Suprapubic skin (tissue), 4 donors: ENCODE data around the gene VAV2. TPM values are rescaled to one million over a fixed set of nuclear protein-coding genes. Genes with fewer than 3 reads are reported as not detected.
A peak's percentile ranks its signal among the peaks of the same experiment; 100 is the strongest.

Experiments
- DNase-seq, 2 donors: peaks; one replicate each; pipeline ENCODE4 v3.0.0-alpha.2; 2019; ENCODE audit warnings: low spot score in 2 of 2
- H3K27ac ChIP-seq: fragments of 200-600 bp; sonication (generic); one replicate; pipeline ENCODE4 v1.5.1; 2019
- H3K27me3 ChIP-seq: fragments of 200-600 bp; sonication (generic); one replicate; pipeline ENCODE4 v1.5.1; 2019
- H3K36me3 ChIP-seq: fragments of 200-600 bp; sonication (generic); one replicate; pipeline ENCODE4 v1.5.1; 2019
- H3K4me1 ChIP-seq: fragments of 200-600 bp; sonication (generic); one replicate; pipeline ENCODE4 v1.5.1; 2019
- H3K4me3 ChIP-seq: fragments of 200-600 bp; sonication (generic); one replicate; pipeline ENCODE4 v1.5.1; 2019; ENCODE audit warnings: mild to moderate bottlenecking
- H3K9me3 ChIP-seq: fragments of 200-600 bp; sonication (generic); one replicate; pipeline ENCODE4 v1.5.1; 2019
- EP300 ChIP-seq: sonication (generic); formaldehyde crosslinking; IDR thresholded peaks from one replicate; pipeline ENCODE4 v1.6.1; 2017; ENCODE audit warnings: antibody characterized with exemption
- POLR2A ChIP-seq, 2 donors: fragments of 450-650 bp; IDR thresholded peaks; one replicate each; pipeline ENCODE4 v1.6.1; 2017; ENCODE audit warnings: antibody characterized with exemption in 2 of 2, mild to moderate bottlenecking in 2 of 2, moderate library complexity in 2 of 2
- POLR2AphosphoS5 ChIP-seq, 3 donors: sonication (generic); formaldehyde crosslinking; IDR thresholded peaks; one replicate each; pipeline ENCODE4 v1.6.1; 2017; ENCODE audit warnings: antibody characterized with exemption in 3 of 3
- WGBS: methylation state at CpG from one replicate; pipeline ENCODE4 v1.1.5; 2018; 5-methylcytosine and 5-hydroxymethylcytosine counted together
- total RNA-seq, 4 donors: library from RNA; depleted of rRNA; stranded (reverse); fragments of >200 nt; gene quantifications; one replicate each; pipeline ENCODE4 v1.1.0, GENCODE V29; 2016
- TF ChIP-seq, protein P1 (sequence below), 2 donors: fragments of 200-600 bp in 1 of 2; fragments of 450-650 bp in 1 of 2; sonication (generic) in 1 of 2; IDR thresholded peaks; one replicate each; pipeline ENCODE4 v1.5.1; 2016 to 2019; ENCODE audit warnings: antibody characterized with exemption in 2 of 2, mild to moderate bottlenecking in 1 of 2, moderate library complexity in 1 of 2

The VAV2 gene
- total RNA-seq, 4 donors from 2014 or later = 5.2 to 10.3 (median 6.4) TPM

DNA sequence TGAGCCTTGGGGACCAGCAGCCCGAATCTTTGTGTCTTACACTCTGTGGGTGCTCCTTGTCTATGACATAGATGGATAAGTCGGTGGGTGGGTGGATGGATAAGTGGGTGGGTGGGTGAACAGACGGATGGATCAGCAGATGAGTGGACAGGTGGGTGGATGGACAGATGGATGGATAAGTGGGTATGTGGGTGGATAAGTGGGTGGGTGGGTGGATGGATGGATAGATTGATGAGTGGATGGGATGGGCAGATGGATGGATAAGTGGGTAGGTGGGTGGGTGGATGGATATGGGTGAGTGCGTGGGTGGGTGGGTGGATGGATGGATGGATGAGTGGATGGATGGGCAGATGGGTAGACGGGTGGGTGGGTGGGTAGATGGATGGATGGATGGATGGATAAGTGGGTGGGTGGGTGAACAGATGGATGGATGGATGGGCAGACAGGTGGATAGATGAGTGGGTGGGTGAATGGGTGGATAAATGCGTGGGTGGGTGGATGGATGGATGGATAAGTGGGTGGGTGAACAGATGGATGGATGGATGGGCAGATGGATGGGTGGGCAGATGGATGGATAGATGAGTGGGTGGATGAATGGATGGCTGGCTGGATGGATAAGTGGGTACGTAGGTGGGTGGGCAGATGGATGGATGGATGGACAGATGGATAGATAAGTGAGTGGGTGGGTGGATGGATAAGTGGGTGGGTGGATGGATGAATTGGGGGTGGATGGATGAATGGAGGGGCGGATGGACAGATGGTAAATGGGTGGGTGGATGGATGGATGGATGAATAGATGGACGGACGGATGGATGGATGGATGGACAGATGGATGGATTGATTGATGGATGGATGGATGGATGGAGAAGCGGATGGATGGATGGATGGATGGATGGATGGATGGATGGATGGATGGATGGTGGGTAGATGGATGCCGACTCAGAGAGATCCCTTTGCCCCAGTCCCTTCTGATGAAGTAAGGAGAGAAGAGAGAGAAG is 121.2 kb downstream of the VAV2 start:
- WGBS = 92% methylated on average over 12 of the region's 12 CpGs
- Histone ChIP-seq H3K9me3 (no peaks in the 10 kb centered on the region), H3K4me1 (peaks cover 35% of the 10 kb centered on the region), H3K4me3 (no peak overlapping the region), H3K27ac (no peak overlapping the region), H3K36me3 (no peaks in the 10 kb centered on the region), H3K27me3 (no peaks in the 10 kb centered on the region)
- TF ChIP-seq EP300 (no peak), POLR2A (IDR thresholded peaks at IDR 0.05) (no peak), POLR2AphosphoS5 (IDR thresholded peaks at IDR 0.05) (no peak)
- TF ChIP-seq, protein P1, sequence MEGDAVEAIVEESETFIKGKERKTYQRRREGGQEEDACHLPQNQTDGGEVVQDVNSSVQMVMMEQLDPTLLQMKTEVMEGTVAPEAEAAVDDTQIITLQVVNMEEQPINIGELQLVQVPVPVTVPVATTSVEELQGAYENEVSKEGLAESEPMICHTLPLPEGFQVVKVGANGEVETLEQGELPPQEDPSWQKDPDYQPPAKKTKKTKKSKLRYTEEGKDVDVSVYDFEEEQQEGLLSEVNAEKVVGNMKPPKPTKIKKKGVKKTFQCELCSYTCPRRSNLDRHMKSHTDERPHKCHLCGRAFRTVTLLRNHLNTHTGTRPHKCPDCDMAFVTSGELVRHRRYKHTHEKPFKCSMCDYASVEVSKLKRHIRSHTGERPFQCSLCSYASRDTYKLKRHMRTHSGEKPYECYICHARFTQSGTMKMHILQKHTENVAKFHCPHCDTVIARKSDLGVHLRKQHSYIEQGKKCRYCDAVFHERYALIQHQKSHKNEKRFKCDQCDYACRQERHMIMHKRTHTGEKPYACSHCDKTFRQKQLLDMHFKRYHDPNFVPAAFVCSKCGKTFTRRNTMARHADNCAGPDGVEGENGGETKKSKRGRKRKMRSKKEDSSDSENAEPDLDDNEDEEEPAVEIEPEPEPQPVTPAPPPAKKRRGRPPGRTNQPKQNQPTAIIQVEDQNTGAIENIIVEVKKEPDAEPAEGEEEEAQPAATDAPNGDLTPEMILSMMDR (IDR thresholded peaks at IDR 0.05) = no peak
- DNase-seq = no peak

DNA sequence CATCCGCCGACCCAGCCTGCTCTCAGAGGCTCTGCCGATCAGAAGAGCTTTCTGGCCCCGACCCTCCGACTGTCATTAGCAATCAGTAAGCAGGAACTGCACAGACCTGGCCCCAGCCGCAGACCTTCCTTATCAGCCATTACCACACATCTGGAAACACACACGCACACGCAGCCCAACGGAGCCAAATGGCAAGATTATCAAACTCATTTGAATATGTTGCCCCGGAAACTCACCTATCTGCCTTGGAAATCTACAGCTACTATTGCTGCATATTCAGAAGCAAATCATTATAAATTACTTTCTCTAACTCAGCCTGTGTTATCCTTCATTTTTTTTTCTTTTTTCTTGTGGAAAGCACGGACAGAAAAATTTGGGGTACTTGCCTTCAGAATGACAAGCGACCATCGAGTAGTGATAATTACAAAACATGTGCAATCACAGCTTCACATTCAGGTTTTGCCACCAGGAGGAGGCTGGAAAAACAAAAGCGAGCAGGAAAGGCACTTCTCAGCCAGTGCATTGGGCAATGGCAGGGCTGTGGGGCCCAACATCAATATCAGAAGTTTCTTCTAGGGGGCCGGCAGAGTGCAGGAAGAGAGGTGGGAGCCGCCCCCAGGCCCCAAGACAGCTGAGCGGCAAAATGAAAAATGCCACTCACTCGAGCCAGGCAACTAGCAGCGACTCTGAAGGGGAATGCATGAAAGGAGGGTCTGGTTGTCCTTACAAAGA is 122.3 kb downstream of the VAV2 start:
- no peak overlapping the region for H3K27ac ChIP-seq
- TF ChIP-seq POLR2AphosphoS5 (IDR thresholded peaks at IDR 0.05) = no peak
- TF ChIP-seq POLR2A (IDR thresholded peaks at IDR 0.05) = no peak
- TF ChIP-seq EP300 = no peak
- H3K27me3 ChIP-seq = no peaks in the 10 kb centered on the region
- H3K9me3 ChIP-seq = no peaks in the 10 kb centered on the region
- H3K4me1 ChIP-seq = peaks cover 27% of the 10 kb centered on the region
- no peak for DNase-seq
- WGBS = 41% methylated on average over 19 of the region's 19 CpGs
- H3K36me3 ChIP-seq = no peaks in the 10 kb centered on the region
- no peak overlapping the region for H3K4me3 ChIP-seq

DNA sequence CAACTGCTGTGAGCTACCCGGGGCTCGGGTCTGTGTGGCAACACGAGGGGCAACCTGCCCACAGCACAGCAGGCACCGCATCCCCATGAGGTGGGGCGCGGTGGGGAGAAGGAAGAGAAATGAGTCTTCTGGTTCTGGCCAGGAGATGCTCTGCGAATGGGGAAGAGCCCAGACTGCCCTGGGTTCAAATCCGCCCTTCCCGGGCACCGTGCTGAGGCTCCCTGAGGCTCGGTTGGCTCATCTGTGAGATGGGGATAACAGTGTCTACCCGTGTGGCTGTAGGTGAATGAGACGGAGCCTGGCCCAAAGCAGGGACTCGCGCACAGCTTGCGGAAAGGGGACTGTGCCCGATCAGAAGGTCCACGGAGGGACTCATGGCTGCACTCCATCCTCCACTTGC is 123.9 kb downstream of the VAV2 start:
- H3K4me3 ChIP-seq = no peak overlapping the region
- no peaks in the 10 kb centered on the region for H3K9me3 ChIP-seq
- 93% methylated on average over 18 of the region's 18 CpGs for WGBS
- no peaks in the 10 kb centered on the region for H3K27me3 ChIP-seq
- H3K36me3 ChIP-seq = no peaks in the 10 kb centered on the region
- TF ChIP-seq POLR2AphosphoS5 (IDR thresholded peaks at IDR 0.05) (no peak), POLR2A (IDR thresholded peaks at IDR 0.05) (no peak), EP300 (no peak)
- TF ChIP-seq, protein P1 (IDR thresholded peaks at IDR 0.05) = no peak
- peaks cover 20% of the 10 kb centered on the region for H3K4me1 ChIP-seq
- no peak for DNase-seq
- H3K27ac ChIP-seq = no peak overlapping the region

DNA sequence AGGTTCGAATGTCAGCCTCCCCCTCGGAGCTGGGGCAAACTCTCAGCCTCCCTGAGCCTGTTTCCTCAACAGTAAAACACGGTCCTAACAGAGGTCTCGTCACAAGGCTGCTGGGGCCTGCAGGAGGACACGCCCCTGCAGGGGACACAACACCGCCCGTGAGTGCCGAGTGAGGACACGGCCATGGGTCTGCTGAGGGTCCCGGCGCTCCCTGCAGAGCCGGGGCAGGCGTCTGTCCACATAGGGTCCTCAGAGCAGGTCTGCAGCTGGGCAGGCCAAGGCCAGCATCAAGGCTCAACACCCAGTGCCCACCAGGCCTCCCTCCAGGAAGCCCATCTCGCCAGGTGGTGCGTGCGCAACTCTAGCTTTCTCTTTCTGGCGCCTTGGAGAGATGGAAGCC is 125.2 kb downstream of the VAV2 start:
- H3K4me3 ChIP-seq = no peak overlapping the region
- H3K27ac ChIP-seq = no peak overlapping the region
- H3K9me3 ChIP-seq = no peaks in the 10 kb centered on the region
- DNase-seq = no peak
- WGBS = 95% methylated on average over 6 of the region's 17 CpGs
- no peaks in the 10 kb centered on the region for H3K27me3 ChIP-seq
- TF ChIP-seq POLR2A (IDR thresholded peaks at IDR 0.05) (no peak), POLR2AphosphoS5 (IDR thresholded peaks at IDR 0.05) (no peak), EP300 (no peak)
- peaks cover 20% of the 10 kb centered on the region for H3K4me1 ChIP-seq
- no peaks in the 10 kb centered on the region for H3K36me3 ChIP-seq

DNA sequence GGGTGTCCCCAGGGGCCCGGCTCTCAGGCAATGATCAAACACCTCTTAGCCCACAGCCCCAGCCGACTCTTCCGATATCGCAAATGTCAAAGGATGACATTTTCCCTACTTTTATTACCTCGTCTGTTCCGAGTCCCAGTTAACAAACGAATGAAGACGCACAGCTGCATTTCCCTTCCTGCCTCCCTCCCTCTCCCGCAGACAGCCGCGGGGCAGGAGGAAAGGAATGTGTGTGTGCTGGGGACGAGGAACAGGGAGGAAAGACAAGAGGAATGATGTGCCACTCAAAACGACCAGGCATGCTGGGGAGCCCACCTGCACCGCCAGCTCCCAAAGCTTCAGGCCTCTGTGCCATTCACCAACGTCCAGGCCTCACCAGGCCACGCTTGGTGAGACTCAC is 128.1 kb downstream of the VAV2 start:
- TF ChIP-seq POLR2AphosphoS5 (IDR thresholded peaks at IDR 0.05) (no peak), POLR2A (IDR thresholded peaks at IDR 0.05) (no peak), EP300 (no peak)
- TF ChIP-seq, protein P1 (IDR thresholded peaks at IDR 0.05) = no peak
- DNase-seq = no peak
- WGBS = 71% methylated on average over 16 of the region's 16 CpGs
- no peak overlapping the region for H3K27ac ChIP-seq
- no peak overlapping the region for H3K4me3 ChIP-seq
- no peaks in the 10 kb centered on the region for H3K9me3 ChIP-seq
- H3K4me1 ChIP-seq = peaks cover 13% of the 10 kb centered on the region
- no peaks in the 10 kb centered on the region for H3K27me3 ChIP-seq
- H3K36me3 ChIP-seq = peaks cover 5% of the 10 kb centered on the region

DNA sequence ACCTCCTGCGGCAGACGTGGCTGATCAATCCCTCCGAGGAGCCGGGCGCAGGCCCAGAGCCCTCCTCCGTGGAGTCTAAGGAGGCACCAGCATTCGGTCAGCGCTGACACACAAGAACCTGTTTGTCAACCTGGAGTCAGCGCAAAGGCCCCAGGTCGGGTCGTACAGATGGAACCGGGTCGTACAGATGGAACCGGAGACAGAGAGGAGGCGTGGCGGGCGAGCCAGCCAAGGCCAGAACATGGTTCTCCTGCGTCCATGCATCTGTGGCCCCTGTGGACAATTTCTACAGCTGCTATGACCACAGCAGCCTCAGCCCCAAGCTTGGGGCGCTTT is 128.9 kb downstream of the VAV2 start:
- Histone ChIP-seq H3K4me3 (peak overlapping the region; percentile 2), H3K9me3 (no peaks in the 10 kb centered on the region), H3K4me1 (peaks cover 13% of the 10 kb centered on the region), H3K27me3 (no peaks in the 10 kb centered on the region), H3K36me3 (peaks cover 5% of the 10 kb centered on the region), H3K27ac (peak overlapping the region; percentile 28)
- 89% methylated on average over 17 of the region's 19 CpGs for WGBS
- no peak for DNase-seq
- no peak for TF ChIP-seq POLR2A (IDR thresholded peaks at IDR 0.05)
- no peak for TF ChIP-seq EP300
- TF ChIP-seq POLR2AphosphoS5 (IDR thresholded peaks at IDR 0.05) = no peak
- TF ChIP-seq, protein P1 (IDR thresholded peaks at IDR 0.05) = no peak
